CD4-positive, alpha-beta T cell treated with Interferon alpha-2 for 1 hour (primary cell): ENCODE data around the gene SPHKAP.
"Not testable (repeated sequence)": the region's sequence is repeated elsewhere in the genome, so short reads cannot be mapped to it uniquely, and the experiment has no call there.

ENCODE experiments used
- DNase-seq, 2 donors: peaks; one replicate each; pipeline ENCODE4 v3.0.0-alpha.2; 2020 to 2022

SPHKAP gene, protein sequence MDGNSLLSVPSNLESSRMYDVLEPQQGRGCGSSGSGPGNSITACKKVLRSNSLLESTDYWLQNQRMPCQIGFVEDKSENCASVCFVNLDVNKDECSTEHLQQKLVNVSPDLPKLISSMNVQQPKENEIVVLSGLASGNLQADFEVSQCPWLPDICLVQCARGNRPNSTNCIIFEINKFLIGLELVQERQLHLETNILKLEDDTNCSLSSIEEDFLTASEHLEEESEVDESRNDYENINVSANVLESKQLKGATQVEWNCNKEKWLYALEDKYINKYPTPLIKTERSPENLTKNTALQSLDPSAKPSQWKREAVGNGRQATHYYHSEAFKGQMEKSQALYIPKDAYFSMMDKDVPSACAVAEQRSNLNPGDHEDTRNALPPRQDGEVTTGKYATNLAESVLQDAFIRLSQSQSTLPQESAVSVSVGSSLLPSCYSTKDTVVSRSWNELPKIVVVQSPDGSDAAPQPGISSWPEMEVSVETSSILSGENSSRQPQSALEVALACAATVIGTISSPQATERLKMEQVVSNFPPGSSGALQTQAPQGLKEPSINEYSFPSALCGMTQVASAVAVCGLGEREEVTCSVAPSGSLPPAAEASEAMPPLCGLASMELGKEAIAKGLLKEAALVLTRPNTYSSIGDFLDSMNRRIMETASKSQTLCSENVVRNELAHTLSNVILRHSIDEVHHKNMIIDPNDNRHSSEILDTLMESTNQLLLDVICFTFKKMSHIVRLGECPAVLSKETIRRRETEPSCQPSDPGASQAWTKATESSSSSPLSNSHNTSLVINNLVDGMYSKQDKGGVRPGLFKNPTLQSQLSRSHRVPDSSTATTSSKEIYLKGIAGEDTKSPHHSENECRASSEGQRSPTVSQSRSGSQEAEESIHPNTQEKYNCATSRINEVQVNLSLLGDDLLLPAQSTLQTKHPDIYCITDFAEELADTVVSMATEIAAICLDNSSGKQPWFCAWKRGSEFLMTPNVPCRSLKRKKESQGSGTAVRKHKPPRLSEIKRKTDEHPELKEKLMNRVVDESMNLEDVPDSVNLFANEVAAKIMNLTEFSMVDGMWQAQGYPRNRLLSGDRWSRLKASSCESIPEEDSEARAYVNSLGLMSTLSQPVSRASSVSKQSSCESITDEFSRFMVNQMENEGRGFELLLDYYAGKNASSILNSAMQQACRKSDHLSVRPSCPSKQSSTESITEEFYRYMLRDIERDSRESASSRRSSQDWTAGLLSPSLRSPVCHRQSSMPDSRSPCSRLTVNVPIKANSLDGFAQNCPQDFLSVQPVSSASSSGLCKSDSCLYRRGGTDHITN (N-terminal part only)

GRCh38 chr2:228181098-228182019, at the start of gene SPHKAP:
TSS of gene SPHKAP (minus strand) at chr2:228181687. CDS start at chr2:228181598, 89 bp downstream.
- no peak for DNase-seq

DNA sequence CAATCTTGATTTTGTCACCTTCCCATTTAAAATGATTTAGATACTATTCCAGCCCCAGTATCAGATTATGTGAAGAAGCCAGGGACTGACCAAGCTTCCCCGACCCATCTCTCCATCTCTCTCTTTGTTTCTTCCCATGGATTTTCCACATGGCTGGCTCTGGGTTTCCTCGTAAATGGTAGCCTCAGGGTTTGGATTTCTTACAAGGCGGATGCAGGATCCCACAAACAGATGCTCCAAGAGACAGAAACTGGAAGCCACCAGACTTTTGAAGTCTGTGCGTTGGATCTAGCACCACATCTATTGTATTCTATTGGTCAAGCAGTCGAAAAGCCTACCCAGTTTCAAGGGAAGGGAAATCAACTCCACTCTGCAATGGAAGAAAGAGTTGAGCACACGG, 46.0 kb upstream of the SPHKAP start:
- no peak for DNase-seq

DNA sequence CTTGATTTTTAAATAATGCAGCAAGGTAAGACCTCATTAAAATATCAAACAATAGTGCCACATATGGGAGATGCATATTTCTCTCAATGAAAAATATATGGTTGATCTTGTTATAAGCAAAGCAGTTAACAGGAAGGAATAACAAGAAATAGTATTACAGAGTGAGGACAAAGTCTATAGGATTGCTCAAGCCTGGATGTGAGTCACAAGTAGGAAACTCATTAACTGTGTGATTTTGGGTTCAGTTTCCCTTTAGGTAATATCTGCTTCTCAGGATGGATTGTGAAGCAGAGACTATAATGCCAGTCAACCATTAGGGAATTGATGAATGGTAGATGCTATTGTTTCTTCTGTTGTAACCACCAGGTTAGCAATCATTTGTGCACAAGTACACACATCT, 42.9 kb upstream of the SPHKAP start:
- no peak for DNase-seq

DNA sequence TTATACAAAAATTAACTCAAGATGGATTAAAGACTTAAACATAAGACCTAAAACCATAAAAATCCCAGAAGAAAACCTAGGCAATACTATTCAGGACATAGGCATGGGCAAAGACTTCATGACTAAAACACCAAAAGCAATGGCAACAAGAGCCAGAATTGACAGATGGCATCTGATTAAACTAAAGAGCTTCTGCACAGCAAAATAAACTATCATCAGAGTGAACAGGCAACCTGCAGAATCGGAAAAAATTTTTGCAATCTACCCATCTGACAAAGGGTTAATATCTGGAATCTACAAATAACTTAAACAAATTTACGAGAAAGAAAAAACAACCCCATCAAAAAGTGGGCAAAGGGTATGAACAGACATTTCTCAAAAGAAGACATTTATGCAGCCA, 37.1 kb upstream of the SPHKAP start:
- not testable (repeated sequence) for DNase-seq

- DNase-seq = no peak
These were observed 16.0 kb upstream of the SPHKAP start for GRCh38 chr2:228197504-228197903.

DNA sequence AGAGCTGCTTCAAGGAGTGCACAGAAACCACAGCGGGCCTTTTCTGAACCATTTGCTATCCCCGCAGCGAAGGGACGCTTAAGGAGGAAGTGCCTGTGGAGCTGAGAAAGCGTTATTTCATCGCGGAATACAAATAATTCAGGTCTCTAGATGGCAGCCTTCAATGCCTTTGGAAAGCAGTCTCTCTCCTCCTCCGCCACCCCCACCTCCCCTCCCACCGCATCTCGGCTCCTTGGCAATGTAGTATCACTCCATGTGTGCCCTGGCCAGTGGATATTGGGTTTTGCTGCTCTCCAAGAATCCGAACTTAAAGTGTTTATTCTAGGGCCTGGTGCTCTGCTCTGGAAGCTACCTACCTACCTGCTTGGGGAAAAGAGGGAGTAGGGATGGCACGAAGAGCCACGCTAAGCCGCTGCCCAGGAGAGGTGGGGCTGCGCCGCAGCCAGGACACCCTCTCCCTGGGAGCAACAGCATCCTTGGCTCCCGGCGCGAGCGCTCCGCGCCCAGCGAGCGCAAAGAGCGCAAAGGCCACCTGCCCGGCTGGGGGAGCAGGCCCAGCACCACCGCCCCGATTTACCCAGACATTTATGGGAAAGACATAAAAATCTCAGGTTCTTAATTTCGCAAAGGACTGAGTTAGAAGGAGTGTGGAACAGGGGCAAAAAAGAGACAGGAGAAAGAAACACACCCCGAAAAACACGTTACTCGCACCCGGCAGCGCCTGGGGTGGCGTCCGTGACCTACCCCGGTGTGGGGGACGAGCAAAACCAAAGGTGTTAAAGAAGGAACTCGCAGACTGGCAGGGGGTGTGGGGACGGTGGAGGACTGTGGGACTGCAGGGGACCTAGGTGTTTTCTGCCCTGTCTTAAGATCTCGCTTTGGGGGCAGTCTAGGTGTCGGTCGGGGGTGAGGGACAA, 1.0 kb downstream of the SPHKAP start:
- no peak for DNase-seq

GRCh38 chr2:228167290-228167689, 14.2 kb downstream of the SPHKAP start:
- no peak for DNase-seq

- no peak for DNase-seq
These were observed 16.8 kb downstream of the SPHKAP start for GRCh38 chr2:228164718-228165117.

DNA sequence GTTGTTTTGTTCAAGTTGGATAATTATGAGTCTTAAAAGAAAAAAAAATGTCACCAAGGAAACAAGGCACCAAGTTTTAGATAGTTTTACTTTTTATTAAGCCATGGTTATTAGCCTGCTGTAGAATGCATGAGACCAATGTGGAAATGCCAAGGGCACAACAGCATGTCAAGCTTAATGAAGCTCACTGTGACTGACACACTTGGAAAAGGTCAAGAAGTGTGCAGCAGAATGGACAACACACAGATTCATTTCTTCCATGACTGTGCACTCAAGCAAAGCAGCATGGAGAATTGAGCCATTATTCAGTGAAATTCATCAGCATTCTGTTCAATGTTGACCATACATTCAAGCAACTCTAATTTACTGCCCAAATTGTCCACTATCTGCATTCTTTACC, 23.6 kb downstream of the SPHKAP start:
- no peak for DNase-seq

DNA sequence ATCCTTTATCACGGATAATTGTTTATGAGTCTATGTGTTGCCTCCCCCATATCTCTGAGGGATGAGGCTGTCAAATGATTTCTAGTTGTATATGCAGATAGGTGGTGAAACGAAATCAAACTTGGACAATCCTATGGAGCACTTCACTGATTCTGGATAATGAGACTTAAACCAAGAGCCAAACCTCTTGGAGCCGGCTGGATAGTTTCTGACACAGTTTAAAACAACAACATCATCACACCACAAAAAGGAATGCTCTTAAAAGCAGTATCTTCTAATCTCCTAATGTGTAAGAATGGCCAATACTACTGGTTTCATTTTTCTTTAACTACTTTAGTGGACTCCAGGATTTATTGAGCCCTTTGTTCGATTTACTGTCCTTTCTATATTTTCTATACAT, 36.5 kb downstream of the SPHKAP start:
- no peak for DNase-seq

DNA sequence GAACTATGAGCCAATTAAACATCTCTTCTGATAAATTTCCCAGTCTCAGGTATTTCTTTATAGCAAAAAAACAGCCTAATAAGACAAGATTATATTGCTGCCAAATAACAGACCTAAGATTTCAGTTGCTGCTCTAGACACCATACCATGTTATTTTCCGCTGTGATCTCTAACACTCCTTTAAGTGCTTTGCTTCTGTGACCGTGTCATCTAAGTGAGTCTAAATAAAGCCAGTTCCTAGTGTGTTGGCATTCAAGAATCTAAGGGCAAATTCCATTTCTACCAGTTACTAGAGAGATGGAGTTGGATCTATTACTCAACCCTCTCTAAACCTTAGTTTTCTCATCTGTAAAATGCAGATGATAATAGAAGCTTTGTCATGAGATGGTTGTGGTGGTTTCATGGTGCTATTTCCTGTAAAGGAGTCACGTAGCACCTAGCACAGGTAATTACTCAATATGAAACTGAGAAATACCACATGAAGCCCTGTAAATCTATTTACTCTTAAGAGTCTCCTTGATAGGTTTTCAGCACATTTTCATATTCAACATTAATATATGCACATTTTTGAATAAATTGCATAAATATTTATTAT, 40.5 kb downstream of the SPHKAP start:
- DNase-seq = no peak

DNA sequence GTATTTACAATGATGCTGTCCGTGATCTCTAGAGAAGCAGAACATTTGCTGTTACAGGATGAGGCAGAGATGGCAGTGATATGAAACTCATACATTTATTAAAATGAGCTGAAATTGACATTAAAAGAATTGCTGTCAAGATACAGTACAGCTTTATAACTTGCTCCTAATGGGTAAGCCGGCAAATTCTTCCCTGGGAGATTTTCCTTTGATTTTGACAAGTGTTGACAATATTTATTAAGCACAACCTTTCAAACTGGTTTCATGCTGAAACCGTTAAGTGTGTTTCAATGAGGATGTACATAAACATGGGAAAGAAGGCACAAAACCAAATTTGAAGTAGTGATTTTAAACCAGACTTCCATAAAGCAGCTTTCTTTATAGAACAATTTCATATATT, 45.5 kb downstream of the SPHKAP start:
- no peak for DNase-seq

DNA sequence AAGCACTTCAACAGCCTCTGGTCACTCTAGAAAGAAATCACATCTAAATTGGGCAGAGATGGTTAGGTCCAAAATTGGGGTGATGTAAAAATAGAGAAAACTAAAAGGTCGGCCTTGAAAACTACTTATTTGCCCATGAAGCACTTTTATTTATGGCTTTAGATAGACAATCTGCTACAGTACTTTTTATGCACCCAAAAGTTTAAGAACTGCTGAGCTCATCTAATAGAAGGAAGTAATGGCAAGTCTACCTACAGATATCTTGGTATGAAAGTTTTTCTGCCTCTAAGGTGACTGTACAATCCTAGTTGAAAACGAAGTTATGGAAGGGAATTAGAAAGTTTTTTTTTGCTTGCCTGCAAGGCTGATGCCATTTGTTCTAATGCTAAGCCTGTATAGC, 46.2 kb downstream of the SPHKAP start:
- DNase-seq = no peak

- DNase-seq = no peak
These were observed 49.7 kb downstream of the SPHKAP start for GRCh38 chr2:228131833-228132232.

DNA sequence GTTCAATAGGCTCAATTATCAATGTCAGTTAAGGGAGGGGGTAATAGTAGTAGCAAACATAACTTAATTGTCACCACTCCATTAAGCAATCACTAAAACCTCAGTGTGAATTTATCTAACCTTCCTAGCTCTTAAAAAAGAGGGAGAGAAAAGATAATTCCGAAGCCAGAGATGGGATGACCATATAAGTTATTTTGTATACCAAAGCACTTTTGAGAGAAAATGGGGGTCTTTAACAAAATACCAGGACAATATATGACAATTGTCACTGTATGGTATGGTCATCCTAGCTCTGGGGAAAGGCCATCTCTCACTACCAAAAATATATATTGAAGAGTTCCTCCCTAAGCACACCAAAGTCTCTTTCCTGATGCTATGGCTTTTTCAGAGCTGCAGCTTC, 55.1 kb downstream of the SPHKAP start:
- DNase-seq = no peak

DNA sequence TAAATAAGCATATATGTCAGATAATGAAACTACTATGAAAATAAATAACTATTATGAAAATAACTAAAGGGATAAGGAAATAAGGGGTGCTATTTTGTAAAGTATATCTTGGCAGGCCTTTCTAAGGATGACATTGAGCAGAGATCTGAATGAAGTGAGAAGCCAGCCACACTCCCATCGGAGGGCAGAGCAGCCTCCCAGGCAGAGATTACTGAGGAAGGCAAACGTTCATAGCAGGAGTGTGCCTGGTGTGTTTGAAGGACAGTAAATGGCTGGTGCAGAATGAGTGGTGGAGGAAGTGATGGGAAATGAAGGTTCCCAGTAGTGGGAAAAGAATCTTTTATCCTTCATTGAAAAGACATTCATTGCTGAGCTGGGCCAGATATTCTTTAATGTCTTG, 62.5 kb downstream of the SPHKAP start:
- DNase-seq = no peak

DNA sequence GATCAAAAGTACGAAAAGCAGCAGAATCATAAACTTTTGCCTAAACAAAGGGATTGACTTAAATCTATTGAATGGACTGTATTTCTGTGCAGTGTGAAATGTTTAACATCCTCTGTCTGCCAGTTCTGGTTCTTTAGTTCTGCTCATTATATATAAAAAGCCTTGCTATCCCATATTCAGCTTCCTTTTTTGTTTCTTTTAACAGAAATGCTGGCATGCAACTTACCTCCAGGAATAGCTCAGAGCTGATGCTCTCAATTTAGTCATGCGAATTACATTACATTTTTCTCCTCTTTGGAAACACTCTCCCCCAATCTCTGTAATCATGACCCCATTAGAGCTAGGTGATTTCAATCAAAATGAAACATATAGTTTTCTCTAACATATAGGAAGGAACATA, 73.6 kb downstream of the SPHKAP start:
- DNase-seq = no peak

DNA sequence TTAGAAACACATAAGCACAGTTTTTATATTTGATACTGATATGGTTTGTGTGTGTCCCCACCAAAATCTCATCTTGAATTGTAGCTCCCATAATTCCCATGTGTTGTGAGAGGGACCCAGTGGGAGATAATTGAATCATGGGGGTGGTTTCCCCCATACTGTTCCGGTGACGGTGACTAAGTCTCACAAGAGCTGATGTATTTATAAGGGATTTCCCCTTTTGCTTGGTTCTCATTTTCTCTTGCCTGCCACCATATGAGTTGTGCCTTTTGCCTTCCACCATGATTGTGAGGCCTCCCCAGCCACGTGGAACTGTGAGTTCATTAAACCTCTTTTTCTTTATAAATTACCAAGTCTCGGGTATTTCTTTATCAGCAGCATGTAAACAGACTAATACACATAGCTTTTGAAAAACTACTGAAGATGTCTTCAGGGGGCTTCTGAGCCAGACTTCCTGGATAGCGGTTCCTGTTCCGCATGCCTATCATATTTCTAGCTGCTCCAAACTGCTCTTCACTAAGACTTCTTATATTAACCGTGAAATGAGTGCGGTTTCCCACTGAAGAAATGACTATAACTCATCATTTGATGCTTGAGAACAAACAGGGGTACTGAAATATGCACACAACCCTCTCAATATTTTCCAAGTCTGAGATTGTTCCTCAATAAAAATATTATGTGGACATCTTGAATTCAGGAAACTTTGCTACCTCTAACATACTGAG, 75.8 kb downstream of the SPHKAP start:
- no peak for DNase-seq

DNA sequence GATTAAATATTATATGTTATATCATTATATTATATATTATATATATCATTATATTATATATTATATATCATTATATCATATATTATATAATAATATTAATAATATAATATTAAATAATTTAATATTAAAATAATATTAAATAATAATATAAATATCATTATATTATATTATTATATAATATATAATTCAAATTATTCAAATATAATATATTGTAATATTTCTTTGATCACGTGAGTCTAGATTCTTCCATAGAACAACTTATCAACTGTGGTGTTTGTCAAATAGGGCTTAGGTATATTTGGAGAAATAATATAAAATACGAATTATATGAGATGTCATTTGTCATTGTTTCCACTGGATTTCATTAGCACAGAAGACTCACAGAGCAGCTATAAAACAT, 77.3 kb downstream of the SPHKAP start:
- DNase-seq = no peak

- no peak for DNase-seq
These were observed 78.1 kb downstream of the SPHKAP start for GRCh38 chr2:228103379-228103778.
